IPS-NIHi7 (cell line): ENCODE results near the gene PLAAT2.
"Not testable (repeated sequence)": the region's sequence is repeated elsewhere in the genome, so short reads cannot be mapped to it uniquely, and the experiment has no call there.

Experiments used
- DNase-seq: peaks from one replicate; pipeline ENCODE4 v3.0.0; 2012; ENCODE audit warnings: mixed read lengths; ENCODE audit errors: extremely low spot score

Gene PLAAT2

DNA sequence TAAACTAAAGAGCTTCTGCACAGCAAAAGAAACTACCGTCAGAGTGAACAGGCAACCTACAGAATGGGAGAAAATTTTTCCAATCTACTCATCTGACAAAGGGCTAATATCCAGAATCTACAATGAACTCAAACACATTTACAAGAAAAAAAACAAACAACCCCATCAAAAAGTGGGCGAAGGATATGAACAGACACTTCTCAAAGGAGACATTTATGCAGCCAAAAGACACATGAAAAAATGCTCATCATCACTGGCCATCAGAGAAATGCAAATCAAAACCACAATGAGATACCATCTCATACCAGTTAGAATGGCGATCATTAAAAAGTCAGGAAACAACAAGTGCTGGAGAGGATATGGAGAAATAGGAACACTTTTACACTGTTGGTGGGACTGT is 15.7 kb upstream of the PLAAT2 start:
- not testable (repeated sequence) for DNase-seq

DNA sequence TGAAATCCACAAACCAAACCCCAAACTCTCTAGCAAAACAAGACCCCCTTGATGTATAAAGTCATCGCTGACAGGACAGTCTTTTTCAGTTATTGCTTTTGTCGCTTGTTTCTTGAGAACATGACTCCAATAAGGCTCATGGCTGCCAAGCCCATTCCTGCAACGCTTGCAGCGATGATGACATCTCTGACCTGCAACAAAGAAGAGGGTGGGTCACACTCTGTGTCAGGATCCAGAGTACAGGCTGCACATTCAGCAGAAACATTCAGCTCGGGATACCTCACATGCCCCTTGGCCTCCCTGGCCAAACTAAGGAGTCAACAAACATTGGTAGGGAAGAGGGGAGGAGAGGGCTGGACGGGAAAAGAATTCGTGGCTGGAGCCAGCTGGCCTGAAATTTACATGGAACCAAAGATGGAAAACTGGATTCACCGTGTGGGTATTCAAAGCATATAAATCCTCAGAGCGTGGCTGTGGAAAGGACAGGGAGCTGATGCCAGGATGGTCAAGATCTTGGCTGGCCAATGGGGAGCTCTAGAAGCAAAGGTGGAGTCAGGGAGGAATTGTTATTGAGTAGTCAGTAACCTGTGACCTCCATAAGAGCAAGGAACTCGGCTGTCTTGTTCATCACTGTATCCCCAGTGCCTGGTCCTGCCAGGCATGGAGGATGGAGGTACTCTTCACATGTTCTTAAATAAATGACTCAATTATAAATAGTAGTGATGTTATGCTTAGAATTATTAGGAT is 11.8 kb upstream of the PLAAT2 start:
- no peak for DNase-seq

DNA sequence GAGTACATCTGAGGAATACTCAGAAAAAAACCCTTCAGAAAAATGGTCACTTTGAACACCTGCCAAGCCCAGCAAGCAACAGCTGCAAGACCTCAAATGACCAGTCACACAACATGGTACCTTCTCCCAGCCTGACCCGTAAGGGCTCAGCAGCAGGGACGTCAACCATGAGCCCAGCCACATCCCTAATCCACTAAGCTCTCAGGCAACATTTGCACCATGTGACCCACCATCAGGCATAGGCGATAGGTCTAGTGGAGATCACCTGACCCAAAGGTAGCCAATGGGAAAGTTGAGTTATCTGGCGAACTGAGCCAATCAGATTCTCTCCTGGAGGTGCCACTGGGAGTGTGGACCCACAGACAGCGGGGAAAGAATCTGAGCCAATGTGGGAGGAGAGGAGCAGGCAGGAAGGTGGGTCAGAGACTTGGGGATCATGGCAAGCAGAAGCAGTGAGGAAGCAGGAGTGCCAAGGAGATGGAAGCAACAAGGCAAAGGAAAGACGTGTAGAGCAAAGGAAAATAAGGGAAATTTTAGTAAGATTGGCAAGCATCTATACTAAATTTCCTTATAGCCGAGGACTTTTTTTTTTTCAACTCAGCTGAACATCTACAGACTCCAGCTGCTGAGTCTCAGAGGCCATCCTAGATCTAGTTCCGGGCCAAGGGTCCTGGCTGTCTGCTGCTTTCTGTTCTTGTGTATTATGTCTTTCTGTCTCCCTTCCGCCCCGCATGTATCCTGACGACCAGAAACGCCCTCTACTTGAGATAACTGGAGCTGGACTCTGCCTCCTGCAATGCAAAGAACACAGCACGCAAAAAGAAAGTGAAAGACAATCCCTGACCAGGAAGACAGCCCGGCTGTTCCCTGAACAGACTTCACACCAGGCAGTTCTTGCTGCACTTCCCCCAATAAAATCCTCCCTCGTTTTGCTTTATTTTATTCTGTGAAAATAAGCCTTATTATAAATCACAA is 11.0 kb upstream of the PLAAT2 start:
- DNase-seq: no peak

DNA sequence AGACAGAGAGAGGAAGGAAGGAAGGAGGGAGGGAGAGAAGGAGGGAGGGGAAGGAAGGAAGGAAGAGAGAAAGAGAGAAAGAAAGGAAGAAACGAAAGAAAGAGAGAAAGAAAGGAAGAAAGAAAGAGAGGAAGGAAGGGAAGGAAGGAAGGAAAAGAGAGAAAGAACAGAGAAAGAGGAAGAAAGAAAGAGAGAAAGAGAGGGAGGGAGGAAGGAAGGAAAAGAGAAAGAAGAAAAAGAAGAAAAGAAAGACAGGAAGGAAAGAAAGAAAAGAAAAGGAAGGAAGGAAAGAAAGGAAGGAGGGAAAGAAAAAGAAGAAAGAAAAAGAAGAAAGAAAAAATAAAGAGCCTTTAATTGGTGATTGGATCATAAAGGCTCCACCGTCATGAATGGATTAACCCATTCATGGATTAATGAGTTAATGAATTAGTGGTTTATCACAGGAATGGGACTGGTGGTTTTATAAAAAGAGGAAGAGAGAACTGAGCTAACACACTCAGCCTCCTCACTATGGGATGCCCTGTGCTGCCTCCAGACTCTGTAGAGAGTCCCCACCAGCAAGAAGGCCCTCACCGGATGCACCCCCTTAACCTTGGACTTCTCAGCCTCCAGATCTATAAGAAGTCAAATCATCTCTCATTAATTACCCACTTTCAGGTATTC is 9.0 kb upstream of the PLAAT2 start:
- no peak for DNase-seq

DNA sequence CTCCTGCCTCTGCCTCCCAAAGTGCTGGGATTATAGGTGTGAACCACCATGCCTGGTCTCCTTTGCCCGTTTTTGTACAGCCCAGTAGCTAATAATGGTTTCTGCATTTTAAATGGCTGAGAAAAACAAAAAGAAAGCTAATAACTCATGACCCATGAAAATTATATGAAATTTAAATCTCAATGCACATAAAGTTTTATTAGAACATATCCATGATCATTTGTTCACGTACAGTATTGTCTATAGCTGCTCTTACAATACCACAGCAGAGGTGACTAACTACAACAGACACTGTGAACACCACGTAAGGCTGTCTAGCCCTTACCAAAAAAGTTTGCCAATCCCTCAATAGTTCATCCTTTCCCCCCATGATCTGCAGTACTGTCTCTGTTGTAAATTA is 6.4 kb upstream of the PLAAT2 start:
- DNase-seq: no peak

DNA sequence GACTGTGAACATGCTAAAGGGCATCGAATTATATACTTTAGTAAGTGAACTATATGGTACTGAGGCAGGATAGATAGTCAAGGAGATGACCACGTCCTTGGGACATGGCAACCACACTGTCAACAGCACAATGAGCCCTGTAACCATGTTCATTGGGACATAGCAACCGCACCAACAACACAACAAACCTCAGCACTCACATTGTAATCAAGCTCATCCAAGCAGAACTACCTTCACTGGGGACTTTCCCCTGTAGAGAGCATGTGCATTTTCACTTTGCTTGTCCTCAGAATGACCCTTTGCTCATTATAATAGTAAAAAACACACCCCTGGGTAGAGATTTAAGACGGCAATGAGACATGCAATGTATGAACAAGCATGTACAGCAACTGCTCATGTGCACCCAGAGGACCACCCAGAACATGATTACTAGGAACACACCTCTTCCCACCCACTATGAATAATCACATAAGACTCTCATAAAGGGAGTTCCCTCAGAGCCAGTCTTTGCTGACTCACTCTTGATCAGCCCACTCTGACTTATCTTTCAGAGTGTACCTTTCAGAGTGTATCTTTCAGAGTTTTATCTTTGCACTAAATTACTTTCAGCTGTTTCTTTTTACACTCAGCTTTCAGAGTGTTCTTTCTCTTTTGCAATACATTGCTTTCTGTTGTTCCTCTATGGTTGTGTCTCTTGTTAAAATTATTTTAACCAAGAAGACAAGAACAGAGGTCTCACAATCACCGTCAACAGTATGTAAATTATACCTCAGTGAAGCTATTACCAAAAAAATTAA is 4.1 kb upstream of the PLAAT2 start:
- DNase-seq: no peak

DNA sequence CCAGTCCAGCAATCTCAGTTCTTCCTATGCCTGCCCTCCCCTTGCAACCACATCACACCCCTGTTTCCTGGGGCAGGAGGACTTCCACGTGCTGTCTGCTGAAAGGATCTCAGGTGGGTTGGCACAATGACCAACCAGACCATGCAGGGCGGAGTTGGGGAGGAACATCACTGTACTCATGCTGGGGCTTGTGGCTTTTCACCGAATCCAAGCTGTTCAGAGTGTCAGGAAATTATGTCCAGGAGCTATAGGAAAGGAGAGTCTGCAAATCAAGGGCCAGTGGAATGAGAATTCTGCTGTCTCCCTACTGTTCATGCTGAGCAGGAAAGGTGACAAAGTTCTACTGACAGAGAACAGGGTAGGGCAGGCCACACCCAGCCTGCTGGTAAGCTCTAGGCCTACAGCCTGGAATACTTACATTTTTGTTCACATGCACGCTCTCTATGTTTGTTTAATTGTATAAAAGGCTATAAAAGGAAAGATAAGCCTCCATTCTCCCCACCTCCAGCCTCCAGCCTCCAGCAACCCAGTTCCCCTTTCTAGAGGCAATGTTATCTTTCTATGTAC is 1.7 kb upstream of the PLAAT2 start:
- no peak for DNase-seq

DNA sequence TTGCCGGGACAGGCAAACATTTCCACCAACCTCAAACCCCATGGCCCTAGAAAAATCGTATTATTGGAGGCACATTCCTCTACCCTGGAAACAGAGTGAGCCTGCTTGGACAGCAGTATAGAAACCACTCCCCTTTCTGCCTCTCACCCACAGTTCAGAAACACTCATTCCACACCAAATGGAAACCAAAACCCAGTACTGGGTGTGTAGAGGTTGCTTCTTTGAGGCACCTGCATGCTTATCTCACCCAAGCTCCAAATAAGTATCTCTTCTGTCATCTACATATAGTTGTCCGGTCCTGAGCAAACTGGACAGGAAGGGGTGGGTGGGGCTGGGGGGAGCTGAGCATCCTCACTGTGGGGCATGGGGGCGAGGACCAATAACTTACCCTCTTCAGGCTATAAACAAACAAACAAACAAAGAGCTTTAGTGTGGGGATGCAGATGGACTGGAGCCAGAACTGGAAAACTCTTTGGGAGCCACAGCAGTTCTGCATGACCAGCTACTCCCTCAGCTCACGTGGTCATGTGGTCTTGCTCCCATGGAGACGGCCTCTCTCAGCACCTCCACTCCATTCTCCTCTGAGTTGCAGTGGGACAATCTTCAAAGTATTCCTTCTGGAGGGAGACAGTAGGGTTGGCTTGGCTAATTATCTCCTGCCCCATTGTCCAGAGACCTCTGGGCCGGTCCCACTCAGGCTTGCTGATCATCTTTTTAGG is 1.0 kb upstream of the PLAAT2 start:
- no peak for DNase-seq

DNA sequence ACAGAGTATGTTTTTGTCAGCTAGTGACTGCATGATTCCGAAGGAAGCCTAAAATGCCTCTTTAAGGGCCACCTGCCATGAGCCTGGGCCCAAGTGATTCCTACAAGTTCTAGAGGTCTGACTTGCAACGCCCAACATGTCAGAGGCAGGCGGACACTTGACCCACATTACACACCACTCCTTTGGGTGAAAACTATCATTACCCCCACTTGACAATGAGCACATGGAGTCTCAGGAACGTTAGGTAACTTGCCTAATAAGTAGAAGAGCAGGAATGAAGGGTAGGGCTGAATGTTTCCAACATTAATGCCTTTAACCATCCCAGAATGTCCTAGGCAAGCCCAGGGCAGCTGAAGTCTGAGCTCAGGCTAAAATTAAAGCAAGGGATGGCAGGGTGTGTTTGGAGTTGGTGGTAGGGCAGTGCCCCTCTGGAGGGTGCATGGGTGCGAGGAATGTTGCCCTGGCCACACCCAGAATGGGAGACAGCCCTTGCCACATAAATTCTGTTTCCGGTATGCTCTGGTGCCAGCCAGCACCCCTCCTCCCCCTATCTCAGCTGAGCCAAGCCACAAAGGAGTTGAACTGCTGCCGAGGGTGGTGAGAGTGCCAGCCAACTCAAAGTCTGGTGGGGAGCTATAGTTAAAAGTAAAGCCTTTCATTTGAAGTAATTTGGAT is 2.5 kb downstream of the PLAAT2 start:
- no peak for DNase-seq

DNA sequence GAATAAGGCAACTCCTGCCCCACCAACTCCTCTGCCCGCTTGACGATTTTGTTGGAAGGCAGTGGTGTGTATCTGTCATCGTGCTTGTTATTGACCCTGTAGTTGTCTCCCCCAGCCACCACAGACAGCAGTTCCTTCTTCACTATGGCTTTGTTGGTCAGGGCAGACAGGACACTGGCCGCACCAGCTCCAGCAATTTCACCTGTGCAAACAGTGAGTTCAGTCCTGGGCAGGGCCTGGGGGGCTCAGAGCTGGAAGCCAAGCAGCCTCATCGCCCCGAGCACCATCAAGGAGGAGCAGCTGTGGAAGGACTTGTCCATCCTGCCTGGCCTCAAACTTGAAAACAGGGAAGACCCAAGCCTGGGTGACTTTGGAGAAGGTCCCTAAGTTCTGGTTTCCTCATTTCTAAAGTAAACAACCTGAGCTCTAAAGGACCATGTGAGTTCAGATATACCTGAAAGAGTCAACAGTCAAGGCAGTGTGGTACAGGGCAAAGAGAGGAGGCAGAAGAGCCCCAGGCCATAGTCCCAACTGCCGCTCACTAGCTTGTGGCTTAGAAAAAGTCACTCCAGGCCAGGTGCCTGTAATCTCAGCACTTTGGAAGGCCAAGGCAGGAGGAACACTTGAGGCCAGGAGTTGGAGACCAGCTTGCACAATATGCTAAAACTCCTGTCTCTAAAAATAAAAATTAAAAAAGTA is 4.6 kb downstream of the PLAAT2 start:
- no peak for DNase-seq

DNA sequence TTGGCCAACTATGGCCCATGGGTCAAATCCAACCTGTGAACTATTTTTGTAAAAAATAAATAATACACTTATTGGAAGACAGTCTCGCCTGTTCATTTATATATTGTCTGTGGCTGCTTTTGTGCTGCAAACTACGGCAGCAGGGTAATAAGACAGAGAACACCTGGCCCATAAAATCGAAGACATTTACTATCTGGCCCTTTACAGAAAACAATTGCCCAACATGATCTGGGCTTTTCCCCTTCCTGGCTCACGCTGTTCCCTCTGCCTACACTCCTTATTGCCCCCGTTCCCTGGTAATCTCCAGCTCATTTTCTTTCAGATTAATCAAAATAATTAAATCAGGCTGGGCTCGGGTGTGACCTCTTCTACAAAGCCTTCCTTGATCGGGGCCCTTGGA is 5.6 kb downstream of the PLAAT2 start:
- DNase-seq: no peak

DNA sequence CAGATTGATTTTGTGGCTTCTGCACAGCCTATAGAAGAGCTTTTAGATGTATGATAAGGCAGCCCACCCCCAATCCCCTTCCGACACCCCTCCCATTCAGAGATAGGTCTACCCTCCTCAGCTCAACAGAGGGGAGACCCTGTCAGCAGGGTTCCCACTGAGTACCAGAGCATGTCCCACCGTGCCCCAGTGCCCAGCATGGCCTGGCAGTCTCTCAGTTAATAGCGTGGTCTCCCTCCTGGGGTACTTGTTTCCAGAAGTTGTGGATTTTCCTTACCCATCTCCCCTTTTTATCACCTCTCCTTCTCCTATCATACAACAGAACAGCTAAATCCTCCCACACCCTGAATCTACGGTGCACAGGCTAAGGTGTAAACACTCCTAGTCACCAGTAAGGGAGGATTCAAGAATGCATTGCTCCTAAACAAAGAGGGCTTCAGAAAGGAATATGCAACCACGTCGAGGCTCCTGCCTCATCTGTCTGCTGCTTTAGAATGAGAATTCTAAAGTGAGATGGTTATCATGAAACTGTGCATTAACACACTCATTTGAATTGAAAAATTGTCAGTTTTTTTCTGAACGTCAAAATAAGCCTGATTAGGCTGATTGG is 6.7 kb downstream of the PLAAT2 start:
- no peak for DNase-seq

DNA sequence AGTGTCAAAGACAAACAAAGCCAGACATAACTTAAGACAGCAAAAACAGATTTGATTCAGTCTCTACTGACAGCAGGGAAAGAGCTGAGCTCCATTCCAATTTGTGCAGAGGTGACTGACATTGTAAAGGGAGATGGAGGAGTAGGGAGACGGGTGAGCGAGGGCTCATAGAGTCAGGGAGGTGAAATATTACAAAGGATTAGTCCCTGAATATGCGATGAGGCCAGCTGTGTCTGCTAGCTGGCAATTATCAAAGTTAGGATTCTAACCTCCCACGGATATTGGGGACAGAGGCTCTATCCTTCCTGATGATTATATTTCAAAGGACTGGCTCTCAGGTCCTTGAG is 8.3 kb downstream of the PLAAT2 start:
- no peak for DNase-seq

DNA sequence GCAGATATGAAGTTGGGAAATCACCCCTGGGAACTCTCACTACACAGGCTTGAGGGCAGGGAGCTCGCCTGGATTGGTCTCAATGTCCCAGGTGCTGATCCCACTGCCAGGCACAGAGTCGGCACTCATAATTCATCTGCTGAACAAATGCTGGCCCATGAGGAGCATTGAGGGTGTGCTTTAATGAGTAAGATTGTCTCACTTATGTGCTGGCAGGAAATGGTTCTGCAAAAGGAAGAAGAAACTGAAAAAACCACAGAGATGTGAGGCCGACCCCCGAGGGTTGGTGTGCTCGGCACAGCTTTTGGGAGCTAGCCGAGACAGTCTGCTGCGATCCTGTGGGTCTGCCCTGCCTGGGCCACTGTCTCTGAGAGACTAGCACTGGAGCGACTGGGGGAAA is 9.4 kb downstream of the PLAAT2 start:
- DNase-seq: no peak

DNA sequence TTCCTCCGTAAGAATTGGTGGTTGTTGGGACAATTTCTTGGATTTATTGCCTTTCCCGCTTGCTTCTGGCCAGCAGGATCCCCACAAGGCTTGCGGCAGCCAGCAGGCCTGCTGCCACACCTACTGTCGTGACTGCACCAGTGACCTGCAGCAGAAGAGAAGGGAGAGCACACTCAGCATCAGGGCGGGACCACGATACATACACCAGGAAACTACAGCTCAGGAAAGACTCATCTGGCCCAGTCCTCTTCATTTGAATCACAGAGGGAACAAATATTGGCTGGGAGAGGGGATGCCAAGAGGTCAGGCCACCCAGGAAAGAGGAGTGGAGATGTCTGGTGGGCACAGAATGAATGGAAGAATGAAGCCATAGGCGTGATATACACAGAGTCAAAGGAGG is 10.3 kb downstream of the PLAAT2 start:
- DNase-seq: no peak

DNA sequence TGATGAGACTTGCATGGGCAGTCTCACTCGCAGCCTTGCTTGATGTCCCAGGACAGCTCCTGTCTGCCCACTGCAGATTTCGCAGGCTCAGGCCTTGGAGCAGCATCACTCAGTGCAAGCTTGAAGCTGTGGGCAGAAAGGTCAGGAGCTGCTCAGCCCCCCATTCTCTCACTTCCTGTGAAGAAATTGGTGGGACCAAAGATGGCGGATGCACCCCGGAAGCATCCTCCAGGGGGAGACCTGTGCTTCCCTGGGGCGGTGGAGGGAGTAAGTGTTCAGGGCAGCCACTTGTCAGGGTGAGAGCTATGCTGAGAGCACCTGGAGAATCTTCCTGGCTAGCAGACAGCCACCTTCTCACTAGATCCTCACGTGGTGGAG is 11.3 kb downstream of the PLAAT2 start:
- DNase-seq: no peak

DNA sequence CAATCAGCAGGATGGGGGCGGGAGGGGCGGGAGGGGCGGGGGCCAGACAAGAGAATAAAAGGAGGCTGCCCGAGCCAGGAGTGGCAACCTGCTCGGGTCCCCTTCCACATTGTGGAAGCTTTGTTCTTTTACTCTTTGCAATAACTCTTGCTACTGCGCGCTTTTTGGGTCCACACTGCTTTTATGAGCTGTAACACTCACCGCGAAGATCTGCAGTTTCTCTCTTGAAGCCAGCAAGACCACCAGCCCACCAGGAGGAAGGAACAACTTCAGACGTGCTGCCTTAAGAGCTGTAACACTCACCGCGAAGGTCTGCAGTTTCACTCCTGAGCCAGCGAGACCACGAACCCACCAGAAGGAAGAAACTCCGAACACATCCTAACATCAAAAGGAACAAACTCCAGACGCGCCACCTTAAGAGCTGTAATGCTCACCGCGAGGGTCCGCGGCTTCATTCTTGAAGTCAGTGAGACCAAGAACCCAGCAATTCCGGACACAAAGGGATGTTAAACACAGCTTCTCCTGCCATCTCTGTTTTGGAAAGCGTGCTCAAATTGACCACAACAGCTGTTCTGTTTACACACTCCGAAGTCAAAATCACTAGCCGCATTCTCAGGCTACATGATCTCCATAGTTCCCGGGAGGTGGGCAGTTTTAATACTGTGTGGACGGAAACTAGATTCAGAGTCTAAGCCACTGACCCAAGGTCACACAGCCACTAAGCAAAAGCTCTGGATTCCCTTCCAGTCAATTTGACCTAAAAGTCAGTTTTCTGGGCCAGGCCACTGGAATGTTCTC is 11.9 kb downstream of the PLAAT2 start:
- no peak for DNase-seq

DNA sequence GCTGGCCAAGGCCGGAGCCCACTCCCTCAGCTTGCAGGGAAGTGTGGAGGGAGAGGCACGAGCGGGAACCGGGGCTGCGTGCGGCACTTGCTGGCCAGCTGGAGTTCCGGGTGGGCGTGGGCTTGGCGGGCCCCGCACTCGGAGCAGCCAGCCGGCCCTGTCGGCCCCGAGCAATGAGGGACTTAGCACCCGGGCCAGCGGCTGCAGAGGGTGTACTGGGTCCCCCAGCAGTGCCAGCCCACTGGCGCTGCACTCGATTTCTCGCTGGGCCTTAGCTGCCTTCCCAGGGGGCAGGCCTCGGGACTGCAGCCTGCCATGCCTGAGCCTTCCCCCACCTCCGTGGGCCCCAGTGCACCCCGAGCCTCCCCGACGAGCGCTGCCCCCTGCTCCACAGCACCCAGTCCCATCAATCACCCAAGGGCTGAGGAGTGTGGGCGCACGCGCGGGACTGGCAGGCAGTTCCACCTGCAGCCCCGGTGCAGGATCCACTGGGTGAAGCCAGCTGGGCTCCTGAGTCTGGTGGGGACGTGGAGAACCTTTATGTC is 13.0 kb downstream of the PLAAT2 start:
- not testable (repeated sequence) for DNase-seq
